Astrocyte (in vitro differentiated cells and primary cell): Measurements from ENCODE around the gene MEGF10.

Experiments used
- CTCF ChIP-seq: IDR thresholded peaks from 2 replicates; pipeline ENCODE4 v1.5.1; 2011; ENCODE audit warnings: low read depth, mild to moderate bottlenecking, inconsistent platforms, low read length, moderate library complexity; ENCODE audit not compliant: insufficient read depth
- EZH2 ChIP-seq: IDR thresholded peaks from 2 replicates; pipeline ENCODE4 v1.6.1; 2012; ENCODE audit warnings: mild to moderate bottlenecking, low read length, inconsistent platforms; ENCODE audit not compliant: insufficient read depth

GRCh38 chr5:127281609-127282008 lies 9.0 kb upstream of the MEGF10 start:
- TF ChIP-seq CTCF (no peak), EZH2 (no peak)
